Ovary (tissue), 3 donors: ENCODE data around the gene SKIL.

Source experiments
- CTCF ChIP-seq, 3 donors: fragments of 450-650 bp in 2 of 3; fragments of 200-600 bp in 1 of 3; IDR thresholded peaks; one replicate each; pipeline versions ENCODE4 v1.5.1 to v1.8.0; 2016 to 2022; ENCODE audit warnings: antibody characterized with exemption in 3 of 3, mild to moderate bottlenecking in 1 of 3
- POLR2A ChIP-seq: fragments of 450-650 bp; IDR thresholded peaks from one replicate; pipeline ENCODE4 v1.6.1; 2017; ENCODE audit warnings: antibody characterized with exemption, mild to moderate bottlenecking, moderate library complexity
- donor health status: DM: no; HTN: no; CAD: no.

- TF ChIP-seq CTCF (IDR thresholded peaks at IDR 0.05) = no peak
- no peak for TF ChIP-seq POLR2A
Observed at GRCh38 chr3:170425491-170426239, 68.2 kb downstream of the SKIL start.
